Type B pancreatic cell (in vitro differentiated cells): Measurements from ENCODE around the gene TMCC1. TPM values are rescaled to one million over a fixed set of nuclear protein-coding genes. Genes with fewer than 3 reads are reported as not detected.

Source experiments
- DNase-seq: peaks from one replicate; pipeline ENCODE4 v3.0.0; 2021; ENCODE audit warnings: mixed read lengths; ENCODE audit not compliant: unreplicated experiment; ENCODE audit errors: extremely low spot score
- H3K27ac Mint-ChIP-seq: 2 replicates; pipeline ENCODE4 v1.8.0; 2021; ENCODE audit warnings: mild to moderate bottlenecking, mixed read lengths
- H3K27me3 Mint-ChIP-seq: 2 replicates; pipeline ENCODE4 v1.8.0; 2021; ENCODE audit warnings: mixed read lengths
- H3K36me3 Mint-ChIP-seq: 2 replicates; pipeline ENCODE4 v1.8.0; 2021; ENCODE audit warnings: mixed read lengths
- H3K4me1 Mint-ChIP-seq: one replicate; pipeline ENCODE4 v1.8.0; 2021; ENCODE audit warnings: mixed read lengths; ENCODE audit not compliant: unreplicated experiment
- H3K4me3 Mint-ChIP-seq: 2 replicates; pipeline ENCODE4 v1.8.0; 2021; ENCODE audit warnings: mild to moderate bottlenecking, mixed read lengths
- H3K9me3 Mint-ChIP-seq: 2 replicates; pipeline ENCODE4 v1.8.0; 2021; ENCODE audit warnings: mixed read lengths
- CTCF ChIP-seq: fragments of 200-600 bp; sonication (generic); conservative IDR thresholded peaks from 2 replicates; pipeline ENCODE4 v1.5.0; 2021; ENCODE audit warnings: antibody characterized with exemption, mild to moderate bottlenecking
- total RNA-seq: library from RNA; stranded (reverse); gene quantifications from 2 replicates; pipeline ENCODE4 v1.2.1, GENCODE V29; 2021; ENCODE audit warnings: low replicate concordance

The TMCC1 gene
- total RNA-seq, 1 donor from 2014 or later, result 46.9 TPM

DNA sequence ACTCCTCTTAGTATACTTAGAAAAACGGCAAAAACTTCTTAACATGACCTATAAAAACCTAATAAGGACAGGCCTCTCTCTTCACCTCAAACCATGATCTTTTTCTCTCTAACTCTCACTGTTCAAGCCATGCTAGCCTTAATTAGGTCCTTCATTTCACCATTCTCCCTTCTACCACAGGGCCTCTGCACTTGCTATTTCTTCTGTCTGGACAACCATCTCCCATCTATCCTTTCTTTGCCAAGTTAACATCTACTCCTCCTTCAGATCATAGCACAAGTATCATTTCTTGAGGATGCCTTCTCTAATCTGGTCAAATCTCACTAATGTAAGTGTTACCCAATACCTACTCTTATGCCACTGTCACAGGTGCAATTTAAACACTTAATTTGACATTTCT, 39.1 kb downstream of the TMCC1 start:
- H3K9me3 Mint-ChIP-seq, result peaks cover 6% of the 10 kb centered on the region
- peaks cover 22% of the 10 kb centered on the region for H3K4me1 Mint-ChIP-seq
- TF ChIP-seq CTCF, result no peak
- no peaks in the 10 kb centered on the region for H3K27me3 Mint-ChIP-seq
- DNase-seq, result no peak
- no peak overlapping the region for H3K27ac Mint-ChIP-seq
- H3K4me3 Mint-ChIP-seq, result no peak overlapping the region
- H3K36me3 Mint-ChIP-seq, result peaks cover 46% of the 10 kb centered on the region

DNA sequence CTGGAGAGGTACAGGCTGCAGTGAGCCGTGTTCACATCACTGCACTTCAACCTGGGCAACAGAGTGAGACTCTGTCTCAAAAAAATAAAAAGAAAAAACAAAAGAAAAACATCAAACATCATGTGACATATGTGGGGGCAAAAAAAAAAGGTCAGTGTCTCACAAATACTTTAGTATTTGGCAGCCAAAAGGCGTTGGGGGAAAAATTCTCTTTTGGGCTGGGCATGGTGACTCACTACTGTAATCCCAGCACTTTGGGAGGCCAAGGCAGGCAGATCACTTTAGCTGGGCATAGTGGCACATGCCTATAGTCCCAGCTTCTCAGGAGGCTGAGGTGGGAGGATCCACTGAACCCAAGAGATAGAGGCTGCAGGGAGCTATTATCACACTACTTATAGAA, 47.6 kb downstream of the TMCC1 start:
- Mint-ChIP-seq H3K27ac (no peak overlapping the region), H3K9me3 (peaks cover 12% of the 10 kb centered on the region), H3K4me1 (no peaks in the 10 kb centered on the region), H3K4me3 (no peak overlapping the region), H3K36me3 (peaks cover 54% of the 10 kb centered on the region), H3K27me3 (no peaks in the 10 kb centered on the region)
- no peak for DNase-seq
- no peak for TF ChIP-seq CTCF

DNA sequence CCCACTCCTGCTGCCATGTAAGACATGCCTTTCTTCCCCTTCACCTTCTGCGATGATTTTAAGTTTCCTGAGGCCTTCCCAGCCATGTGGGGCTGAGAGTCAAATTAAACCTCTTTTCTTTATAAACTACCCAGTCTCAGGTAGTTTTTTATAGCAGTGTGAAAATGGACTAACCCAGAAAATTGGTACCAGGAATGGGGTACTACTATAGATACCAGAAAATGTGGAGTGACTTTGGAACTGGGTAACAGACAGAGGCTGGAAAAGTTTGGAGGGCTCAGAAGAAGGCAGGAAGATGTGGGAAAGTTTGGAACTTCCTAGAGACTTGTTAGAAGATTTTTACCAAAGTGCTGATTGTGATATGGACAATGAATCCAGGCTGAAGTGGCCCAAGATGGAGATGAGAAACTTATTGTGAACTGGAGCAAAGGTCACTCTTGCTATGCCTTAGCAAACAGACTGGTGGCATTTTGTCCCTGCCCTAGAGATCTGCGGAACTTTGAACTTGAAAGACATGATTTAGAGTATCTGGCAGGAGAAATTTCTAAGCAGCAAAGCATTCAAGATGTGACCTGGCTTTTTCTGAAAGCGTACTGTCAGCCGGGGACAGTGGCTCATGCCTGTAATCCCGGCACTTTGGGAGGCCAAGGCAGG, 52.7 kb downstream of the TMCC1 start:
- TF ChIP-seq CTCF, result no peak
- Mint-ChIP-seq H3K27me3 (no peaks in the 10 kb centered on the region), H3K9me3 (peaks cover 6% of the 10 kb centered on the region), H3K4me1 (peaks cover 19% of the 10 kb centered on the region), H3K27ac (no peak overlapping the region), H3K4me3 (no peak overlapping the region), H3K36me3 (peaks cover 34% of the 10 kb centered on the region)
- no peak for DNase-seq

- H3K4me1 Mint-ChIP-seq, result peaks cover 19% of the 10 kb centered on the region
- H3K27me3 Mint-ChIP-seq, result no peaks in the 10 kb centered on the region
- no peak overlapping the region for H3K4me3 Mint-ChIP-seq
- H3K27ac Mint-ChIP-seq, result no peak overlapping the region
- H3K36me3 Mint-ChIP-seq, result peaks cover 17% of the 10 kb centered on the region
- no peak for DNase-seq
- no peak for TF ChIP-seq CTCF
- no peaks in the 10 kb centered on the region for H3K9me3 Mint-ChIP-seq
Measured at GRCh38 chr3:129838086-129838485, 55.4 kb downstream of the TMCC1 start.

GRCh38 chr3:129837065-129837642, 56.4 kb downstream of the TMCC1 start:
- DNase-seq, result no peak
- TF ChIP-seq CTCF, result no peak
- peaks cover 17% of the 10 kb centered on the region for H3K36me3 Mint-ChIP-seq
- H3K9me3 Mint-ChIP-seq, result no peaks in the 10 kb centered on the region
- H3K4me3 Mint-ChIP-seq, result no peak overlapping the region
- H3K27me3 Mint-ChIP-seq, result no peaks in the 10 kb centered on the region
- no peak overlapping the region for H3K27ac Mint-ChIP-seq
- peaks cover 20% of the 10 kb centered on the region for H3K4me1 Mint-ChIP-seq
